Trophoblast cell (in vitro differentiated cells and primary cell): ENCODE results near the gene FAM229A.
A peak's percentile ranks its signal among the peaks of the same experiment; 100 is the strongest.

Experiments
- DNase-seq, 2 donors: peaks; one replicate each; pipeline ENCODE4 v3.0.0-alpha.2; 2016
- H2AFZ ChIP-seq: 2 replicates; pipeline ENCODE4 v1.6.1; 2013; ENCODE audit warnings: low read length, moderate library complexity, mild to moderate bottlenecking; ENCODE audit not compliant: insufficient read depth, poor library complexity
- H2AK5ac ChIP-seq: 2 replicates; pipeline ENCODE4 v1.6.1; 2013; ENCODE audit warnings: mild to moderate bottlenecking, low read length
- H2BK120ac ChIP-seq: 2 replicates; pipeline ENCODE4 v1.6.1; 2013; ENCODE audit warnings: low read length, mild to moderate bottlenecking, moderate library complexity; ENCODE audit not compliant: insufficient read depth, poor library complexity
- H2BK12ac ChIP-seq: 2 replicates; pipeline ENCODE4 v1.6.1; 2013; ENCODE audit warnings: mild to moderate bottlenecking, low read length, moderate library complexity
- H2BK5ac ChIP-seq: 2 replicates; pipeline ENCODE4 v1.6.1; 2013; ENCODE audit warnings: low read length, low read depth, moderate library complexity, mild to moderate bottlenecking; ENCODE audit not compliant: poor library complexity
- H3K14ac ChIP-seq: 2 replicates; pipeline ENCODE4 v1.6.1; 2013; ENCODE audit warnings: mild to moderate bottlenecking, low read length
- H3K18ac ChIP-seq: 2 replicates; pipeline ENCODE4 v1.6.1; 2013; ENCODE audit warnings: mild to moderate bottlenecking, low read length
- H3K23ac ChIP-seq: 2 replicates; pipeline ENCODE4 v1.6.1; 2013; ENCODE audit warnings: low read length
- H3K27ac ChIP-seq: 2 replicates; pipeline ENCODE4 v1.5.1; 2013; ENCODE audit warnings: low read depth, mild to moderate bottlenecking, inconsistent platforms, low read length, moderate library complexity
- H3K27me3 ChIP-seq: 2 replicates; pipeline ENCODE4 v1.6.1; 2013; ENCODE audit warnings: inconsistent platforms, mild to moderate bottlenecking, low read length, moderate library complexity; ENCODE audit not compliant: insufficient read depth
- H3K36me3 ChIP-seq, 2 experiments: 1 replicate in 1 of 2; 2 replicates in 1 of 2; pipeline ENCODE4 v1.6.1; 2013; ENCODE audit warnings: low read length in 2 of 2, mild to moderate bottlenecking in 2 of 2, moderate library complexity in 1 of 2; ENCODE audit not compliant: insufficient read depth in 2 of 2, control insufficient read depth in 1 of 2
- H3K4ac ChIP-seq: 2 replicates; pipeline ENCODE4 v1.6.1; 2013; ENCODE audit warnings: low read depth, mild to moderate bottlenecking, low read length, moderate library complexity
- H3K4me1 ChIP-seq, 2 experiments: 1 replicate in 1 of 2; 2 replicates in 1 of 2; pipeline ENCODE4 v1.6.1; 2013; ENCODE audit warnings: low read length in 2 of 2, mild to moderate bottlenecking in 2 of 2, moderate library complexity in 1 of 2; ENCODE audit not compliant: insufficient read depth in 2 of 2, control insufficient read depth in 1 of 2
- H3K4me2 ChIP-seq: 2 replicates; pipeline ENCODE4 v1.6.1; 2013; ENCODE audit warnings: inconsistent platforms, mild to moderate bottlenecking, low read length, moderate library complexity
- H3K4me3 ChIP-seq: 2 replicates; pipeline ENCODE4 v1.5.1; 2013; ENCODE audit warnings: mild to moderate bottlenecking, low read depth, low read length, inconsistent platforms
- H3K79me1 ChIP-seq: one replicate; pipeline ENCODE4 v1.6.1; 2013; ENCODE audit warnings: low read length
- H3K79me2 ChIP-seq: 2 replicates; pipeline ENCODE4 v1.6.1; 2013; ENCODE audit warnings: low read length, mild to moderate bottlenecking; ENCODE audit not compliant: control insufficient read depth, insufficient read depth, poor library complexity
- H3K9ac ChIP-seq: 2 replicates; pipeline ENCODE4 v1.6.1; 2013; ENCODE audit warnings: mild to moderate bottlenecking, low read length
- H3K9me3 ChIP-seq: 2 replicates; pipeline ENCODE4 v1.6.1; 2013; ENCODE audit warnings: low read depth, mild to moderate bottlenecking, control low read depth, inconsistent platforms, low read length; ENCODE audit not compliant: insufficient read depth
- H4K12ac ChIP-seq: 2 replicates; pipeline ENCODE4 v1.6.1; 2013; ENCODE audit warnings: low read depth, mild to moderate bottlenecking, low read length, moderate library complexity
- H4K8ac ChIP-seq: 2 replicates; pipeline ENCODE4 v1.6.1; 2013; ENCODE audit warnings: low read depth, mild to moderate bottlenecking, low read length, moderate library complexity
- H4K91ac ChIP-seq: one replicate; pipeline ENCODE4 v1.6.1; 2013; ENCODE audit warnings: low read depth, mild to moderate bottlenecking, low read length, moderate library complexity
- WGBS: extraction: QIAGEN DNeasy Blood & Tissue Kit; methylation state at CpG from one replicate; pipeline ENCODE4 v1.1.7; 2013; ENCODE audit warnings: missing lambda C conversion rate; ENCODE audit not compliant: insufficient read length, insufficient coverage; ENCODE audit errors: extremely low coverage; 5-methylcytosine and 5-hydroxymethylcytosine counted together

Gene FAM229A

DNA sequence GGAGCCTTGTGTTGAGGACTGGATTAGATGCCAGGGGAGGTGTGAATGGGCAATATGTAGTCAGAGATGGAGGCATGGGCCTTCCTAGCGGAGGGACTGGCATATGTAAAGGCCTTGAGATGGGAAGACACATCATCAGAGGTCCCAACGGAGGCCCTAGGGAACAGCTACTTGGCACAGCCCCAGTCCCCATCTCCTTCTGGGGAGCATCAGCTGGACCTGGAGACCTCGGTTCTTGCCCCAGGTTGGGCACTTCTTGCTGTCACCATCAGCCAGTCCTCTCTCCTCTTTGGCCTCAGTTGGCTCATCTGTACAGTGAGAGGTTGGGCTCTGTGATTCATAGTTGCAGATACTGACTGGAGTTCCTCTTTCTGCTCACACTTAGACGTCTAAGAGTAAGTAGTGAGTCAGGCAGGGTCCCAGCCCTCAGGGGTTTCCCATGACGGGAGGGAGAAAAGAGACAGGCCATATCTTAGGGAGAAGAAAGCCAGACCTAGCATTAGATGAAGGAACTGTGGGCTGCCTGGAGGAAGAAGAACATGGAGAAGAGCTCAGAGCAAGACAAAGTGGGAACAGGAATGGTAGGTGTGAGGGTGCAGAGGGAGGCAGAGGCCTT, 22.8 kb downstream of the FAM229A start:
- Histone ChIP-seq H3K4ac (no peak overlapping the region), H3K4me2 (no peak overlapping the region), H3K23ac (no peak overlapping the region), H2BK5ac (no peak overlapping the region), H2BK120ac (peak overlapping the region; percentile 2), H3K27me3 (no peaks in the 10 kb centered on the region), H2AK5ac (peak overlapping the region; percentile 11), H3K14ac (peak overlapping the region; percentile 29), H3K18ac (no peak overlapping the region), H3K4me3 (no peak overlapping the region), H2BK12ac (no peak overlapping the region), H4K12ac (no peak overlapping the region), H3K4me1 (peaks cover 41 to 49% of the 10 kb centered on the region in 2 experiments), H3K79me1 (peaks cover 24% of the 10 kb centered on the region), H4K91ac (peak overlapping the region; percentile 0), H2AFZ (no peak overlapping the region), H3K79me2 (peaks cover 14% of the 10 kb centered on the region), H3K9ac (no peak overlapping the region), H3K9me3 (no peaks in the 10 kb centered on the region), H4K8ac (no peak overlapping the region), H3K36me3 (peaks cover 4% of the 10 kb centered on the region in 2 experiments), H3K27ac (peak overlapping the region; percentile 15)
- no CpG with 5 or more reads among the region's 5 CpGs for WGBS
- peak; percentile 37 to 49 for DNase-seq

DNA sequence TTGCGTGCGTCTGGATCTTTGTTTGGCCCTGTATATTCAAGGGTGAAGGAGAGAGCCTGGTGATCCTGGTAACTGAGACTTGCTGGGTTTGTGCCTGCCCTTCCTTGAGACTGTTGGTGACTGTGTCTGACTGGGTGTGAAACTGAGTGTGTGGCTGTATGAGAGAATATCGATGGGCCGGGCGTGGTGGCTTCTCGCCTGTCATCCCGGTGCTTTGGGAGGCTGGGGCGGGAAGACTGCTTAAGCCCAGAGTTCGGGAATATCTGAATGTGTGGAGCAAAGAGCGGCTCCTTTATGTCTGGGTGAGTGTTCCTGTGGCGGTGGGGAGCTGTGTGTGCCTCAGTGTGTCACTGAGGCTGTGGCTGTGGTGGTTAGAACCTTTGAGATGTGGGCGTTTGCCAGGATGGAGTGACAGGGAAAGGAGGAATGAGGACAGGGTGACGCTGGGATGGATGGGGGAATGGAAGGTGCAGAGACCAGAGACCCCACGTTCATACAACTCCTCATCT, 23.6 kb downstream of the FAM229A start:
- no peak for DNase-seq
- H3K4ac ChIP-seq, result no peak overlapping the region
- H2BK12ac ChIP-seq, result peak overlapping the region; percentile 5
- peak overlapping the region; percentile 2 for H2BK120ac ChIP-seq
- no peak overlapping the region for H4K8ac ChIP-seq
- no CpG with 5 or more reads among the region's 14 CpGs for WGBS
- H3K4me3 ChIP-seq, result peak overlapping the region; percentile 2
- H3K27ac ChIP-seq, result no peak overlapping the region
- H3K36me3 ChIP-seq, result peaks cover 10 to 11% of the 10 kb centered on the region in 2 experiments
- peaks cover 47 to 55% of the 10 kb centered on the region in 2 experiments for H3K4me1 ChIP-seq
- peak overlapping the region; percentile 7 for H2BK5ac ChIP-seq
- H3K9me3 ChIP-seq, result no peaks in the 10 kb centered on the region
- no peak overlapping the region for H3K18ac ChIP-seq
- H2AK5ac ChIP-seq, result peak overlapping the region; percentile 6
- no peak overlapping the region for H2AFZ ChIP-seq
- H3K23ac ChIP-seq, result no peak overlapping the region
- no peak overlapping the region for H3K9ac ChIP-seq
- peak overlapping the region; percentile 37 for H4K91ac ChIP-seq
- H3K4me2 ChIP-seq, result no peak overlapping the region
- H4K12ac ChIP-seq, result no peak overlapping the region
- peaks cover 24% of the 10 kb centered on the region for H3K79me1 ChIP-seq
- H3K14ac ChIP-seq, result peak overlapping the region; percentile 13
- no peaks in the 10 kb centered on the region for H3K27me3 ChIP-seq
- peaks cover 16% of the 10 kb centered on the region for H3K79me2 ChIP-seq

DNA sequence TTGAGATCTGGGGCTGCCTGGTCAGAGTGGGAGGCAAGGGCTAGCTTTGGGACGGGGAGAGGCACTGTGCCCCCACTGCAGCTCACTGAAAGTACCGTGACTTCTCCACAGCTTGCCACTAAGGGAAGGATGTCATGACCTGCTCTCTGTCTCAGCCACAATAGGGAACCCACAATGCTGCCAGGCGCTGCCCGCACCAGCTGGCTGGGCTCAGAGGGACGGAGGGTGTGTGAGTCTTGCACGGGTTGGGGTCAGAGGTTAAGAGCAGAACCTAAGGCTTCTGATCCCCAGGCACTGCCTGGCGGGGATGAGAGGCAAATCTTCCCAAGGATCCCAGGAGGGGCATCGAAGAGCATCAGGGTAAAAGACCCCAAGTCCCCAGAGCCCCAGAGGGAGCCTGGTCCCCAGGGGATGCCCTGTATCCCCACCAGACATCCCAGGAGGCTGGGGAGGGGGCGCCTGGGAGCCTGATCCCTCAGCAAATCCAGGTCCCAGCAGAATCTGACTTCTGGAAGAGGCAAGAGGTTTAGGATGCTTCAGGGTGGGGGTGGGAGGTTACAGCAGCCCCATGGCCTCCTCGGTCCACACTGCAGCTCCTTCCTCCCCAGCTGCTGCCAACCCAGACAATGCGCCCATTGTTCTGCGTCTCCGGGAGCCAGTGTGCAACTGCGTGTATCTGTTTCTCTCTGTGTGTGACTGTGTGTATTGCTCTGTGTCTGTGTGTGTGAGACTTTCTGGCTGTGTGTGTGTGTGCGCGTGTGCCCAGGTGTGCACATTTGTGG, 24.2 kb downstream of the FAM229A start:
- H3K4me1 ChIP-seq, result peaks cover 50 to 60% of the 10 kb centered on the region in 2 experiments

DNA sequence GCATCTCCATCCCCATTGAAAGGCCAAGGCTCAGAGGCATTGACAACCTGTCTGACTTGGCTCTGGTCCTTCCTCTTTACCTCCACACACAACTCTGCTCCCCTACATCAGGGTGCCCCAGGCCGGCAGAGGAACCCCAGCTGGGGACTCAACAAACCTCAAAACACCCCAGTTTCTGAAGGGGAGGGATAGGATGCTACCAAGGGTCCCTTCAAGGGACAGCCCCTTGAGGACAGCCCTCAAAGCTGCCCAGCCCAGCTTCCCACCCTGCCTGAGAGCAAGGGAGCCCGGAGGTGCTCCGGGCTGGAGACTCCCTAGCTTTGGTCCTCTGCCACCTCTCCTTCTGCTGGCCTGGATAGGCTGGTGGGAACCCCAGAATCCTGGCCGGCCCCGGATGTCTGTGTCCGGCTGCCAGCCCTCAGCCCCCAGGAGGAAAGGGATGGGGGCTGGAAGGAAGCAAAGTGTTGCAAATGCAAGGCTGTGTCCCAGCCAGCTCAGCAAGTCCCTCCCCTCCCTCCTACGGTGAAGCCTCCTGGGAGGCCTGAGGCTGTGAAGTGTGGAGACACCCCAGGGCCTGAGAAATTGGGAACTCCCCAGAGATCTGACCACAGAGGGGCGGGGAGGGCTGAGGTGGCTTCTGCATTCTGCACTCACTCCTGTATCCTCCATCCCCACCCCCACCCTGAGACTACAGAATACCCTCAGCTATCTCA, 25.2 kb downstream of the FAM229A start:
- no peak overlapping the region for H3K4me3 ChIP-seq
- no peak overlapping the region for H3K4ac ChIP-seq
- no peak overlapping the region for H3K23ac ChIP-seq
- H3K79me1 ChIP-seq, result peaks cover 30% of the 10 kb centered on the region
- no peak overlapping the region for H3K9ac ChIP-seq
- H2AK5ac ChIP-seq, result no peak overlapping the region
- no peak overlapping the region for H2BK12ac ChIP-seq
- H3K27ac ChIP-seq, result no peak overlapping the region
- H4K8ac ChIP-seq, result no peak overlapping the region
- H4K91ac ChIP-seq, result peak overlapping the region; percentile 75
- peaks cover 15 to 20% of the 10 kb centered on the region in 2 experiments for H3K36me3 ChIP-seq
- peak overlapping the region; percentile 60 for H3K4me2 ChIP-seq
- H3K18ac ChIP-seq, result no peak overlapping the region
- H4K12ac ChIP-seq, result no peak overlapping the region
- no CpG with 5 or more reads among the region's 8 CpGs for WGBS
- H3K14ac ChIP-seq, result no peak overlapping the region
- H2BK5ac ChIP-seq, result no peak overlapping the region
- H2BK120ac ChIP-seq, result no peak overlapping the region
- no peaks in the 10 kb centered on the region for H3K9me3 ChIP-seq
- peak in 1 of 2 donors; percentile 41 for DNase-seq
- no peak overlapping the region for H2AFZ ChIP-seq
- H3K27me3 ChIP-seq, result no peaks in the 10 kb centered on the region
- peaks cover 16% of the 10 kb centered on the region for H3K79me2 ChIP-seq
- H3K4me1 ChIP-seq, result peaks cover 58 to 68% of the 10 kb centered on the region in 2 experiments

More for the DNA sequence above, 24.2 kb downstream of the FAM229A start:
- no CpG with 5 or more reads among the region's 16 CpGs for WGBS
- no peak overlapping the region for H2BK5ac ChIP-seq
- peaks cover 24% of the 10 kb centered on the region for H3K79me1 ChIP-seq
- no peak for DNase-seq
- no peak overlapping the region for H4K12ac ChIP-seq
- peak overlapping the region; percentile 40 for H3K14ac ChIP-seq
- H3K4me2 ChIP-seq, result no peak overlapping the region
- no peak overlapping the region for H3K27ac ChIP-seq
- H2AFZ ChIP-seq, result no peak overlapping the region
- H2AK5ac ChIP-seq, result peak overlapping the region; percentile 60
- no peak overlapping the region for H4K8ac ChIP-seq
- H2BK12ac ChIP-seq, result peak overlapping the region; percentile 6
- H3K9ac ChIP-seq, result no peak overlapping the region
- no peak overlapping the region for H3K23ac ChIP-seq
- H3K79me2 ChIP-seq, result peaks cover 16% of the 10 kb centered on the region
- no peak overlapping the region for H3K18ac ChIP-seq
- H3K4me3 ChIP-seq, result no peak overlapping the region
- no peaks in the 10 kb centered on the region for H3K27me3 ChIP-seq
- peaks cover 10 to 13% of the 10 kb centered on the region in 2 experiments for H3K36me3 ChIP-seq
- H3K9me3 ChIP-seq, result no peaks in the 10 kb centered on the region
- no peak overlapping the region for H3K4ac ChIP-seq
- peak overlapping the region; percentile 11 for H2BK120ac ChIP-seq
- peak overlapping the region; percentile 46 for H4K91ac ChIP-seq
